ENCODE results near the gene TTN.

The TTN gene

DNA sequence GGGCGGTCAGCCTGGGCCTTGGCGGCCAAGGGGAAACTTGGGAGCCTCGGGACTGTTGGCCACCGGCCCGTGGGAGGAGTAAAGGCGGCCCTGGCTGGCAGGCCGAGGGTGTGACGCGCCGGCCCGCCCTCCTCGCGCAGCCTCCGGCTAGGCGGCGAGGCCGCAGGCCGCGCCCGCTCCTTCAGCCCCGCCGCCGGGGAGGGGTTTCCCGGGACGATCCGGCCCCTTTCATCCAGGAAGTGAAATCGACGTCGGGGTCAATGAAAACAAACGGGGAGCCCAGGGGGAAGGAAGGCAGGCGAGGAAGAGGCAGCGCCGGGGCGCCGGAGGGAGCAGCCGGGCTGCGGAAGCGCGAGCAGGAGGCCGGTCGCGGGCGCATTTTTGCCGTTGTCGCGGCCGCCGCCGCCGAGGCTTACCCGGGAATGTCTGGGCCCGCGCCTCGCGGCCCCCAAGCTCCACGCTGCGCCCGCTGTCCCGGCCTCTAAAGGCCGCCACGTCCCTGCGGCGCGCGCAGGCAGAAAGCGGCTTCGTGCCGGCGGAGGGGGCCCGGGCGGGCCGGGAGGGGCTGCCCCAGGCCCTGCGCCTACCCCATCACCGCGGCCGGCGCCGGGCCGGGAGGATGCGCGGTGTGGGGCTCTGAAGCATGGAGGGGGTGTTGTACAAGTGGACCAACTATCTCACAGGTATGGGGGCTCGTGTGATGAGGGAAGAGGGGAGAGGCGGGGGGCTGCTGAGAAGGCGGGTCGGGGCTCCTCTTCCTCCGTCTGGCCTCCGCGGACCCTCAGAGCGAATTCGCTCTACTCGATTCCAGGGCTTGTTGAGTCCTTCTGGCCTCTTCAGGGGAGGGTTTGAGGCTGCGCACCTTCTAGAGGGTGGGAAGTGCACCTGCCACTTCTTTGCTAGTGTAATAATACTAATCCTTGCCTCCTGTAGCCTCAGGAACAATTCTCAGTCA, 326.7 kb downstream of the TTN start, which contains the start of gene PLEKHA3:
Gene PLEKHA3, plus strand, starts transcription at position 231 of the 955 bp plus-strand sequence. Its CDS starts 413 bp downstream, at position 644.
- DNase-seq = peak; percentile 95

DNA sequence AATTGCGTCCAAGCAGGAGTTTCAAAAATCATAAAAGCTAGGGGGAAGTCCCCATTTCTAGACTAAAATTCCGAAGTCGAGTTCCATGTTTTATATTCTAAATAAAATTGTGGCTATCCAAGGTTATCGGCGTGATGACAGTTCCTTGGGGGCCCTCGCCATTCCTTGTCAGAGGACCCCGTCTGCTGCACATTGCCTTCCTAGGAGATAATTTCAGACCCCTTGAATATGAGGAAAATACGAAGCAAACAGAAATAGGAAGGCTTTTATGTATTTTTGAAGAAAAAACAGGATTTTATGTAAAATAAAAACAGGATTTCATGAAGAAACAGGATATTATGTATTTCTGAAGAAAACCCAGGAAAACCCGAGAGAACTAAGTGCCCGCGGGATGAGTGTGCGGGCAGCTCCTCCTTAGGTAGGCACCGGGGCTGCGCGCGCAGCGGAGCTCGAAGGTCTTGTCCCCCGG, 327.4 kb downstream of the TTN start:
- no peak for DNase-seq

DNA sequence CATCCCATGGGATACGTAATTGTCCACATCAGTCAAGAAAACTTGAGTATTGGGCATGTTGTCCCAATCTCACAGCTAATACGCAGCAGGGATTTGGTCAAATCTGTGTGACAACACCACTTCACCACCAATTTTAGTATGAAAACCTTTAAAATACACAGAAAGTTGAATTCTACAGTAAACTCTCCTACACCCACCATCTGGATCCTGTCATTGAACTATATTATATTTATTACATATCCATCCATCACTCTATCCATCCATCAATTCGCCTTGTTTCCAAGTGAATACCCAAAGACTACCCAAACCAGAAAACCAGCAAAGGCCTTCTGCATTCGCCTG, 328.0 kb downstream of the TTN start:
- DNase-seq = no peak

DNA sequence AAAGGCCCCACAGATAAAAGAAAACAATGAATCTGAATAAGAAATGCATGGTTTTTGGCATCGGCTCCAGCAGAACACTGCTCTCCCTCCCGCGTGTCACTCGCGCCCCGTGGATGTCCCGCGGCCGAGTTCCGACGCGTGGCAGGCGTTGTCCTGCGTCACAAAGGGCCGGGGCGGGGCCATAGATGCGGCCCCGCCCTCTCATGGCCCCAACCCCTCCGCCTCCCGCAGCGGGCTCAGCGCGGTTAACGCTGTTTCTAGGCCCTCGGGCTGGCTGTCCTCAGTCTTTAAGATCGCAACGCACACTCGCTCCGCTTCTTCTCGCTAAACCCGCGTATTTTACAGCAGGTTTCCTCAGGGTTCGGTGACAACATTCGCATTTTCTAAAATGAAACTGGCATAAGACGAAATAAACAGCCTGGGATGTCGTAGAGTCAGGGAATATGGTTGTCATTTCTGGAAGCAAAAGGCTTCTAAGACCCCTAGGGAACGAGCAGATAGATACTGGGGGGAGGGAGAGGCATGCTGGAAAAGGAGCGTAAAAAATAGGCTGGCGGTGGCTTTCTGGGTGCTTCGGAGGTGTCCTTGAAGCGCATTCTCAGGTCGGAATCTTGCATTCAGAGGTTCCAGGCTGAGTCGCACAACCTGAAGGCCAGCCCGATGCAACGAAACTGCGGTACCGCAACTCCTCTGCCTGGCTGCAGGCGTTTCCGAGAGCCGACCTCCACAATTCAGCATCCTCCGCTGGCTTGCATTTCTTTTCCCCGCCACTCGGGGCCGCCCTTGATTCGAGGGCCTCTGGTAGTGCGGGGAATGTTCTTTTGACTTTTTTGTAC, 328.6 kb downstream of the TTN start, which contains the start of gene FKBP7:
Gene FKBP7, minus strand, starts transcription at position 162 of the 836 bp plus-strand sequence. Its CDS starts 101 bp downstream, at position 61.
- peak; percentile 92 for DNase-seq

DNA sequence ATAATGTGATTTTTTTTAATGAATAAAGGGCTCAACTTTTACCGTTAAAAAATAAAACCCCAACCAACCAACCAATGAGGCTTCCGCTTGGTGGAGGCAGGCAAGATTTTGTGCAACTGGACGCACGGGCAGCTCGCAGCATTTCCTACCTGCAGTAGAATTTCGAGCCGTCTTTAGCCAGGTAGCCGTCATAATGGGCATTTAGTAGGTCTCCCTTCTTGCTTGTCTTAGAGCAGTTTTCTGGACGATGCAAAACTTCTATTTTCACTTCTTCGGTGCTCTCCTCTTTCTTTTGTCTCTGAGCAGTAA, 329.1 kb downstream of the TTN start:
- DNase-seq = no peak

DNA sequence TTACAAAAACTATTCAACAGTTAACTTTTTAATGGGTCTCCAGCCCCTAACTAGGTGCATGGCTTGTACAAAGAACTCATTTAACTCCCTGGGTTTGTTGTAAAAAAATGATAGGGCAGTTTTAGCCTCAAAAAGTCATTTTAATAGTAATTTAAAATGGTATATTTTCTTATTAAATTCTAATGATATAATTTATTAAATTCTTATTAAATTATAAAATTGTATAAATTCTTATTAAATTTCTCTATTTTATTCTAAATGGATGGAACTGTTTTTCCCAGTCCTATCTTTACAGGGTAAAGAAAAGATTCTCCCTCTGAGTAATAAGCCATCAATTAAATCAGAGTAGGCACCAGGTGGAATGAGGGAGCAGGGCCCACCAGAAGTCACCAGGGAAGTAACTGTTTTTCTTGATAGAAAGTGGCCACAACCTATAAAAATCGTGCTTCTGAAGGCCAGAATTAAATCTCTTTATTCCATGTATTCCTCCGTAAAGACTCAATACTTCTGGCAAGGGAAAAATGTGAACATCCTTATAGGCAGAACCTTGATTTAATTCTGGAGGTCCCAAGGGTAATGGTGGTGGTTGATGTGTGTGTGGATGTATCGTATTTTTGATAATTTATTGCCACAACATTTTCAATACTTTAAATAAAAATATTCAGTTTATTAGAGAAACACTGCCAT, 329.6 kb downstream of the TTN start:
- DNase-seq = no peak

DNA sequence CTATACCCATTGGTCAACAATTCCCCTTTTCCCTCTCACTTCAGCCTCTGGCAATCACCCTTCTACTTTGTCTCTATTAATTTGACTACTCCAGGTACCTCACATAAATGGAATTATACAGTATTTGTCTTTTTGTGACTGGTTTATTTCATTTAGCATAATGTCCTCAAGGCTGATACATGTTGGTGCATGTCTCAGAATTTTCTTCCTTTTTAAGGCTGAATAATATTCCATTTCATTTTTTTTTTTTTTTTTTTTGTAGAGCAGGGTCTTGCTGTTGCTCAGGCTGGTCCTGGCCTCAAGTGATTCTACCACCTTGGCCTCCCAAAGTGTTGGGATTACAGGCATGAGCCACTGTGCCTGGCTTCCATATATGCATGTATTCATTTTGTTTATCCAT, 330.7 kb downstream of the TTN start:
- DNase-seq = no peak
